Measurements from ENCODE around the gene GNG7. TPM values are rescaled to one million over a fixed set of nuclear protein-coding genes. Genes with fewer than 3 reads are reported as not detected.

The GNG7 gene
- total and polyA plus RNA-seq, 2 donors (not counting 3 experiments of a cell fraction or from before 2014, with no cell fraction given): 0.29 to 0.84 TPM

DNA sequence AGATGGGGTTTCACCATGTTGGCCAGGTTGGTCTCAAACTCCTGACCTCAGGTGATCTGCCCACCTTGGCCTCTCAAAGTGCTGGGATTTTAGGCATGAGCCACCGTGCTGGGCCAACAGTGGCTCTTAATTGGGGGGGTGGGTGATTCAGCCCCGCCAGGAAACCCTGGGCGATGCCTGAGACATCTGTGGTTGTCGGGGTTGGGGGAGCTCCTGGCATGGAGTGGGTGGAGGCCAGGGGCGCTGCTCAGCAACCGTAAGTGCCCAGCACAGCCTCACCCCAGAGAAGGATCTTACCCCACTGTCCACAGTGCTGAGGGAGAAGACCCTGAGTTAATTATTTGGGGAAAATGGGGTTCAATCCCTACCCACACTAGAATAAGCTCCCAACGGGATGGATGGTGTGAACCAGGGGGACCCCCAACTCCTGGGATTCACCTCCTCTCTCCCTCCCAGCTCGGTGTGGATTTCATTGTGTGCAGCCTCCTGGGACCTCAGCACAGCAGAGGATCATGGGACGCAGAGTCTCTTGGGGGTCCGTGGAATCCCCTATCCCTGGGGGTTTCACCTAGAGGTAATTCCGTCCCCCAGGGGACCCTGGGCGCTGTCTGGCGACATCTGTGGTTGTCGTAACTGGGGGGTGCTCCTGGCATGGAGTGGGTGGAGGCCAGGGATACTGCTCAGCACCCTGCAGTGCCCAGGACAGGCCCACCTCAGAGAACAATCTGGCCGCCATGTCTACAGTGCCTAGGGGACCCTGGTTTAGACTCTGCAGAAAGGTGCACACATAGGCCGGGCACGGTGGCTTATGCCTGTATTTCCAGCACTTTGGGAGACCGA is 157.7 kb downstream of the GNG7 start:
- ChIA-PET CTCF (interaction anchor here (0.8 to 5.2 kb wide), 6 partner anchors 9 to 68 kb away, joined by 3 to 73 read pairs (median 30); partner anchors contain the start of gene GADD45B), POLR2A (interaction anchor here (1.5 to 7.4 kb wide), 2 partner anchors 34 to 67 kb away, joined by 8 to 253 read pairs; partner anchors contain the start of gene GADD45B)
- Histone ChIP-seq H3K36me3 (ENCODE audit: control insufficient read depth in 2 of 2, extremely low read depth in 1 of 2, insufficient read depth in 2 of 2, low read length in 2 of 2) (no peaks in the 10 kb centered on the region), H3K27me3 (ENCODE audit: control insufficient read depth in 2 of 2, insufficient read depth in 2 of 2, low read length in 2 of 2) (no peaks in the 10 kb centered on the region), H3K9ac (replicated peaks; ENCODE audit: extremely low read depth, insufficient read depth, low read length) (peak overlapping the region; percentile 87), H2AFZ (ENCODE audit: low read depth, low read length) (no peak overlapping the region), H3K4me2 (ENCODE audit: insufficient read depth, low read length) (no peak overlapping the region), H3K4me3 (replicated peaks in 1 of 3; ENCODE audit: insufficient read depth in 1 of 3, low read depth in 1 of 3, low read length in 3 of 3) (no peak overlapping the region), H3K27ac (ENCODE audit: insufficient read depth, low read depth, low read length) (peak overlapping the region; percentile 99), H3K9me3 (replicated peaks; ENCODE audit: control insufficient read depth, insufficient read depth, low read length) (no peaks in the 10 kb centered on the region), H4K20me1 (replicated peaks; ENCODE audit: control insufficient read depth, extremely low read depth, insufficient read depth, low read length) (no peaks in the 10 kb centered on the region), H3K9me1 (replicated peaks; ENCODE audit: control insufficient read depth, extremely low read depth, insufficient read depth, low read length) (no peaks in the 10 kb centered on the region), H3K79me2 (ENCODE audit: control insufficient read depth, insufficient read depth, low read length) (no peaks in the 10 kb centered on the region), H3K4me1 (ENCODE audit: control insufficient read depth, extremely low read depth, insufficient read depth, low read length) (peaks cover 58% of the 10 kb centered on the region)
- dilution Hi-C loops (cut with MboI; ENCODE audit: extremely low pct_ligation_motif_present, low sequenced_read_pairs) (no loop called here), intact Hi-C loops (cut with micrococcal nuclease) (loop anchor here (5.0 kb wide), 2 partner anchors 68 to 307 kb away; partner anchors contain the start of genes PLEKHJ1 and SF3A2)
- TF ChIP-seq JUN (IDR thresholded peaks at IDR 0.05; ENCODE audit: borderline replicate concordance, insufficient read depth, insufficient read length, low read depth) (no peak), GATA2 (IDR thresholded peaks at IDR 0.05; ENCODE audit: insufficient read depth, insufficient read length, low read depth, low read length) (no peak), EZH2 (IDR thresholded peaks at IDR 0.05; ENCODE audit: borderline replicate concordance, low read depth, low read length, severe bottlenecking) (no peak), POLR2AphosphoS5 (IDR thresholded peaks at IDR 0.05; ENCODE audit: insufficient read depth, low read depth, low read length) (no peak), FOS (IDR thresholded peaks at IDR 0.05; ENCODE audit: borderline replicate concordance, insufficient read depth, low read length) (no peak)
- TF ChIP-seq, protein P1, sequence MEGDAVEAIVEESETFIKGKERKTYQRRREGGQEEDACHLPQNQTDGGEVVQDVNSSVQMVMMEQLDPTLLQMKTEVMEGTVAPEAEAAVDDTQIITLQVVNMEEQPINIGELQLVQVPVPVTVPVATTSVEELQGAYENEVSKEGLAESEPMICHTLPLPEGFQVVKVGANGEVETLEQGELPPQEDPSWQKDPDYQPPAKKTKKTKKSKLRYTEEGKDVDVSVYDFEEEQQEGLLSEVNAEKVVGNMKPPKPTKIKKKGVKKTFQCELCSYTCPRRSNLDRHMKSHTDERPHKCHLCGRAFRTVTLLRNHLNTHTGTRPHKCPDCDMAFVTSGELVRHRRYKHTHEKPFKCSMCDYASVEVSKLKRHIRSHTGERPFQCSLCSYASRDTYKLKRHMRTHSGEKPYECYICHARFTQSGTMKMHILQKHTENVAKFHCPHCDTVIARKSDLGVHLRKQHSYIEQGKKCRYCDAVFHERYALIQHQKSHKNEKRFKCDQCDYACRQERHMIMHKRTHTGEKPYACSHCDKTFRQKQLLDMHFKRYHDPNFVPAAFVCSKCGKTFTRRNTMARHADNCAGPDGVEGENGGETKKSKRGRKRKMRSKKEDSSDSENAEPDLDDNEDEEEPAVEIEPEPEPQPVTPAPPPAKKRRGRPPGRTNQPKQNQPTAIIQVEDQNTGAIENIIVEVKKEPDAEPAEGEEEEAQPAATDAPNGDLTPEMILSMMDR (IDR thresholded peaks at IDR 0.05; ENCODE audit: extremely low read depth in 1 of 2, insufficient read depth in 1 of 2, low read depth in 1 of 2, low read length in 2 of 2): no peak
- TF ChIP-seq, protein P2, sequence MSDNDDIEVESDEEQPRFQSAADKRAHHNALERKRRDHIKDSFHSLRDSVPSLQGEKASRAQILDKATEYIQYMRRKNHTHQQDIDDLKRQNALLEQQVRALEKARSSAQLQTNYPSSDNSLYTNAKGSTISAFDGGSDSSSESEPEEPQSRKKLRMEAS (IDR thresholded peaks at IDR 0.05; ENCODE audit: insufficient read depth, insufficient read length): no peak
- DNase-seq (ENCODE audit: low read depth, low spot score) (no peak), FAIRE-seq (no peak)
- no TSS peak for BruUV-seq (replicated peaks)

All from endothelial cell of umbilical vein (primary cell).